Lower lobe of right lung (tissue), 2 donors: ENCODE measurements around the gene RALGDS. TPM values are rescaled to one million over a fixed set of nuclear protein-coding genes. Genes with fewer than 3 reads are reported as not detected.
A peak's percentile ranks its signal among the peaks of the same experiment; 100 is the strongest.
"Not testable (repeated sequence)": the region's sequence is repeated elsewhere in the genome, so short reads cannot be mapped to it uniquely, and the experiment has no call there.

Experiments
- ATAC-seq, 2 donors: fragments of 200-7000 bp; cut with Tn5 transposase; one replicate each; pipeline ENCODE4 v1.9.1; 2020 to 2022; ENCODE audit warnings: mild to moderate bottlenecking in 2 of 2, moderate library complexity in 2 of 2
- DNase-seq: peaks from one replicate; pipeline ENCODE4 v3.0.0-alpha.2; 2020
- H3K27ac ChIP-seq: fragments of 200-600 bp; one replicate; pipeline ENCODE4 v1.8.0; 2022
- H3K27me3 ChIP-seq: fragments of 200-600 bp; one replicate; pipeline ENCODE4 v1.8.0; 2022; ENCODE audit warnings: low read depth
- H3K36me3 ChIP-seq: fragments of 200-600 bp; one replicate; pipeline ENCODE4 v1.8.0; 2022; ENCODE audit warnings: mild to moderate bottlenecking
- H3K4me1 ChIP-seq: fragments of 200-600 bp; one replicate; pipeline ENCODE4 v1.8.0; 2022
- H3K4me3 ChIP-seq: fragments of 200-600 bp; one replicate; pipeline ENCODE4 v1.8.0; 2022; ENCODE audit warnings: mild to moderate bottlenecking
- H3K9me3 ChIP-seq: fragments of 200-600 bp; one replicate; pipeline ENCODE4 v1.8.0; 2022
- intact Hi-C: fragments of 100-400 bp; cut with DNase I; formaldehyde crosslinking; loops from one replicate; pipeline ENCODE4 v1.11.0; 2022
- total RNA-seq: library from RNA; stranded (reverse); fragmentation: NEBNext Ultra II Directional; extraction: Animal tissue kit (Norgen Biotek cat#: 25700); gene quantifications from one replicate; pipeline ENCODE4 v1.2.1, GENCODE V29; 2021
- TF ChIP-seq, protein P1 (sequence below): fragments of 200-600 bp; IDR thresholded peaks from one replicate; pipeline ENCODE4 v1.8.0; 2022; ENCODE audit warnings: antibody characterized with exemption, mild to moderate bottlenecking
- donor health status: DM: no; HTN: yes; CAD: no; lungs with severe emphysema.

RALGDS gene
- total RNA-seq, 1 donor from 2014 or later = 71.1 TPM

DNA sequence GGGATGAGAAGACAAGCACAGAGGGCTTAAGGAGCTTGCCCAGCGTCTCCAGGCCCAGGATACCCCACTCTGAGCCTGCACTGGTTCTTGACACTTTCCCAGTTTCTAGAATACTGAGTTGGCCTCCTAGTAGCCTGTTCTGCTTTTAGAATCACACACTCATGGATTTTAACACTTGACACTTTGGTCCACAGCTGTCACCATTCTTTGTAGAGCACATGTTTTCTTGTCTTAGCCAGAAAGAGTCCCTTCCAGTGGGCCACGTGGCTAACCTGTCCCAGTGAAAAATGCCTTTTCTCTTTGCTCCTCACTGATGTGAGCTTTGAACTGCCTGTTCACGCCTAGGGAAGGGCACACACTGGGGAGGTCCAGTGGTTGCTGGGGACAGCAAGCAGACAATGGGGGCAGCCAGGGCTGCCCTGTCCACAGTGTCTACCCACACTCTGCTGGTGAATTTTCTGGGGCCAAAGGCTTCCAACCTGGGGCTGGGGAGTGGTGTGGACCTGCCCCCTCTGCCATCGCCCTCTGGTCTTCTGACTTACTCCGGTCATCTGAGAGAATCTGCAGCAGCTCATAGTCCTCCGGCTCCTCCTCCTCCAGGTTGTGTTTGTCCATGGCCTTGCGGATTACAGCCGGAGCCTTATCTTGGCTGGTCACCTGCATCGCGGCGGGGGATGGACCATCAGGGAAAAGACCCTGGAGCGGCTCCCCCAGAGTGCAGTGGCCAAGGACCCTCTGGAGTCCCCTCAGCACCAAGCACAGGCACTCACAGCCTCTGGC, 21.1 kb downstream of the RALGDS start:
- Histone ChIP-seq H3K4me1 (no peaks in the 10 kb centered on the region), H3K36me3 (peaks cover 84% of the 10 kb centered on the region), H3K27me3 (no peaks in the 10 kb centered on the region), H3K4me3 (no peak overlapping the region), H3K9me3 (peaks cover 9% of the 10 kb centered on the region), H3K27ac (no peak overlapping the region)
- DNase-seq = peak; percentile 32
- TF ChIP-seq, protein P1, sequence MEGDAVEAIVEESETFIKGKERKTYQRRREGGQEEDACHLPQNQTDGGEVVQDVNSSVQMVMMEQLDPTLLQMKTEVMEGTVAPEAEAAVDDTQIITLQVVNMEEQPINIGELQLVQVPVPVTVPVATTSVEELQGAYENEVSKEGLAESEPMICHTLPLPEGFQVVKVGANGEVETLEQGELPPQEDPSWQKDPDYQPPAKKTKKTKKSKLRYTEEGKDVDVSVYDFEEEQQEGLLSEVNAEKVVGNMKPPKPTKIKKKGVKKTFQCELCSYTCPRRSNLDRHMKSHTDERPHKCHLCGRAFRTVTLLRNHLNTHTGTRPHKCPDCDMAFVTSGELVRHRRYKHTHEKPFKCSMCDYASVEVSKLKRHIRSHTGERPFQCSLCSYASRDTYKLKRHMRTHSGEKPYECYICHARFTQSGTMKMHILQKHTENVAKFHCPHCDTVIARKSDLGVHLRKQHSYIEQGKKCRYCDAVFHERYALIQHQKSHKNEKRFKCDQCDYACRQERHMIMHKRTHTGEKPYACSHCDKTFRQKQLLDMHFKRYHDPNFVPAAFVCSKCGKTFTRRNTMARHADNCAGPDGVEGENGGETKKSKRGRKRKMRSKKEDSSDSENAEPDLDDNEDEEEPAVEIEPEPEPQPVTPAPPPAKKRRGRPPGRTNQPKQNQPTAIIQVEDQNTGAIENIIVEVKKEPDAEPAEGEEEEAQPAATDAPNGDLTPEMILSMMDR = no peak
- ATAC-seq = no peak
- intact Hi-C loops = loop anchor here (5.0 kb wide), 1 partner anchor 47 kb away; no protein-coding TSS in a partner anchor

DNA sequence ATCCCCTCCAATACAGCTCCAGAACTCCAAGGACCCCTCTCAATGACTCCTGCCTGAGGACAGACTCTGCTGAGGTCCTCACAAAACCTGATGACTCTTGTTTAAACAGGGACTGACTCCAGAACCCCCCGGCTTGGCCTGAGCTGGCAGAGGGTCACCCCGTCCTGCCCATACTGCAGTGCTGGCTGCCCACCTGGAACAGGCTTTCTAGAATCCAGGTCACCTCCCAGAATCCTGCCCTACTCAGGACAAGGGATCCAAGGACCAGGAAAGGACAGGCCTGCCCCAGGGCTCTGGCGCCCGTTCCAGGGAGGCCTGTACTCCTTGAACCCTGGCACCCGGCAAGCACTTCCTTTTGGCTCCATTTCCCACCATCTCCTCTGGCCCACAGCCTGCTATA, 22.2 kb downstream of the RALGDS start:
- intact Hi-C loops = no loop called here
- no peak for DNase-seq
- TF ChIP-seq, protein P1 = no peak
- no peaks in the 10 kb centered on the region for H3K27me3 ChIP-seq
- H3K4me1 ChIP-seq = no peaks in the 10 kb centered on the region
- no peak for ATAC-seq
- no peak overlapping the region for H3K27ac ChIP-seq
- H3K36me3 ChIP-seq = peaks cover 73% of the 10 kb centered on the region
- no peak overlapping the region for H3K4me3 ChIP-seq
- peaks cover 9% of the 10 kb centered on the region for H3K9me3 ChIP-seq

DNA sequence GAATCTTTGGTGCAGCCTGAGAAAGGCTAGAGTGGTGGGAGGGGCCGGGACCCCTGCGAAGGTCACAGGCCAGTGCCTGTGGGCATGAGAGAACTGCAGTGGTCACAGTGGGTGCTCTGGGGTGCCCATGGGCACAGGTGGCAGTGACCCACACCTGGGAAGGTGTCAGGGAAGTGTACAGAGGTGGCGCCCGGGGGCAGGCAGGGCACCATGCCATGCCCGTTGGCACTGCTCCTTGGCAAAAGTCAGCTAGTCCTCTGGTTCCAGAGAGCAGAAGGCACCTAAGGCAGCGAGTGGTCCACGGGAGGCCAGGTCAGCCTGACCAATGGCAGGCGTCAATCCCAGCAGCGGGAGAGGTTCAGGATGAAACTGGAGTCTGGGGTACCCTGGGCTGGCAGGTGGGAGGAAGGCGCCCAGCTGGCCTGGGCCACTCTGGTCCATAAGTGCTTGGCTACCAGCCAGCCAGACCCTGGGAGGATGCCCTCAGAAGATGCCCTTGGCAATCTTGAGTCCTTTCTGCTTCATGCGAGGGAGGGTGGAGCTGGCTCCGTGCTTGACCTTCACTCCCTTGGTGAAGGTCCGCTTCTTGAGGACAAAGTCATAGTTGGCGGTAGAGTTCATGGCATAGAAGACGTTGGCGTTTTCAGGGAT, 22.8 kb downstream of the RALGDS start:
- DNase-seq (no peak), ATAC-seq (no peak)
- Histone ChIP-seq H3K36me3 (peaks cover 67% of the 10 kb centered on the region), H3K4me1 (no peaks in the 10 kb centered on the region), H3K27me3 (no peaks in the 10 kb centered on the region), H3K4me3 (no peak overlapping the region), H3K9me3 (peaks cover 9% of the 10 kb centered on the region), H3K27ac (no peak overlapping the region)
- intact Hi-C loops = no loop called here
- TF ChIP-seq, protein P1 = no peak

DNA sequence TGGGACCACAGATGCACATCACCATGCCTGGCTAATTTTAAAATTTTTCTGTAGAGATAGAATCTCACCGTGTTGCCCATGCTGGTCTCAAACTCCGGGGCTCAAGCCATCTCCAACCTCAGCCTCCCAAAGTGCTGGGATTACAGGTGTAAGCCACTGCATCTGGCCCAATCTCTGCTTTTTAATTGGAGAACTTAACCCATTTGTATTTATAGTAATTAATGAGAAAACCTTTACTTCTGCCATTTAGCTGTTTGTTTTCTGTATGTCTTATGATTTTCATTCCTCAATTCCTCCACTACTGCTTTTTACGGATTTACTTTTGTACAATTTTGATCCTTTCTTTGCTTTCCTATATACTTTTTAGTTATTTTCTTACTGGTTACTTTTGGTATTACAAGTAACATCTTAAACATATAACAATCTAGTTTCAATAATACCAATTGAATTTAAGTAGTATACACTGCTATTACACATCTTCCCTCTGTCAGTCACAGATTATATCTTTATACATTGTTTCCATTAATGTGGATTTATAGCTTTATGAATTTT, 26.1 kb downstream of the RALGDS start:
- no peak for ATAC-seq

DNA sequence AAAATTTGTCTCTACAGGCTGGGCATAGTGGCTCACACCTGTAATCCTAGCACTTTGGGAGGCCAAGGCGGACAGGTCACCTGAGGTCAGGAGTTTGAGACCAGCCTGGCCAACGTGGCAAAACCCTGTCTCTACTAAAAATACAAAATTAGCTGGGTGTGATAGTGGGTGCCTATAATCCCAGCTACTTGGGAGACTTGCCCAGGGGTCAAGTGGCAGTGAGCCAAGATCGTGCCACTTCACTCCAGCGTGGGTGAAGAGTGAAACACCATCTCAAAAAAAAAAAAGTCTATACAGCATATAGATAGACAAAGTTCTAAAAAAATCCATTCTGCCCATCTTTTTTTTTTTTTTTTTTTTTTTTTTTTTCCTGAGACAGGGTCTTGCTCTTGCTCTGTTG, 26.7 kb downstream of the RALGDS start:
- DNase-seq, H3K27ac ChIP-seq, H3K27me3 ChIP-seq, H3K4me3 ChIP-seq, H3K9me3 ChIP-seq, H3K4me1 ChIP-seq, intact Hi-C loops, ATAC-seq: not testable (repeated sequence)
- peaks cover 28% of the 10 kb centered on the region for H3K36me3 ChIP-seq

More for the DNA sequence above, 26.1 kb downstream of the RALGDS start:
- Histone ChIP-seq H3K4me3 (no peak overlapping the region), H3K27ac (no peak overlapping the region), H3K9me3 (peaks cover 9% of the 10 kb centered on the region), H3K36me3 (peaks cover 34% of the 10 kb centered on the region), H3K27me3 (no peaks in the 10 kb centered on the region), H3K4me1 (no peaks in the 10 kb centered on the region)
- intact Hi-C loops = no loop called here
- DNase-seq = no peak
- TF ChIP-seq, protein P1 = no peak
